COLO829 (cell line): ENCODE measurements around the gene MAB21L3.

Experiments used
- DNase-seq: peaks from one replicate; pipeline ENCODE4 v3.0.0; 2012; ENCODE audit warnings: low spot score

MAB21L3 gene

DNA sequence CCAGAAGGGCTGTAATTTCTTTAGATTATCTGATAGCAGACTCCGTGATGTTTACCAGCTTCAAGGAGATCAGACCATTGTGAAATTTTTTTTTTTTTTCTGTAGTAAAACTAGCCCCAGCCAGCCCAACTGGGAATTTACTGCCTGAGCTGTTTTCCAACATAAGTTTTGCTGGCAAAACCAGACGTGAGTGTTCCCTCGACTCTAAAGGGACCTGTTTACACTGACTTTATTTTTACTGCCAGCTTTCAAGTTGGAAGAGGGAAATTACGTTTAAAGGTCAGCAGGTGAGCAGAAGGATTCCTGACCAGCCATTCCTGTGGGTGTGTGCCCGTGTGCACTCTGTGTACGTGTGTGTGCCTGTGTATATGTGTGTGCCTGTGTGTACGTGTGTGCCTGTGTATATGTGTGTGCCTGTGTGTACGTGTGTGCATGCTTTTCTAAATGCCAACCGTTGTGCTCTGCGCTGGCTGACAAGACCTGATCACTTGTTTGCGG, 374 bp downstream of the MAB21L3 start:
- DNase-seq: no peak

DNA sequence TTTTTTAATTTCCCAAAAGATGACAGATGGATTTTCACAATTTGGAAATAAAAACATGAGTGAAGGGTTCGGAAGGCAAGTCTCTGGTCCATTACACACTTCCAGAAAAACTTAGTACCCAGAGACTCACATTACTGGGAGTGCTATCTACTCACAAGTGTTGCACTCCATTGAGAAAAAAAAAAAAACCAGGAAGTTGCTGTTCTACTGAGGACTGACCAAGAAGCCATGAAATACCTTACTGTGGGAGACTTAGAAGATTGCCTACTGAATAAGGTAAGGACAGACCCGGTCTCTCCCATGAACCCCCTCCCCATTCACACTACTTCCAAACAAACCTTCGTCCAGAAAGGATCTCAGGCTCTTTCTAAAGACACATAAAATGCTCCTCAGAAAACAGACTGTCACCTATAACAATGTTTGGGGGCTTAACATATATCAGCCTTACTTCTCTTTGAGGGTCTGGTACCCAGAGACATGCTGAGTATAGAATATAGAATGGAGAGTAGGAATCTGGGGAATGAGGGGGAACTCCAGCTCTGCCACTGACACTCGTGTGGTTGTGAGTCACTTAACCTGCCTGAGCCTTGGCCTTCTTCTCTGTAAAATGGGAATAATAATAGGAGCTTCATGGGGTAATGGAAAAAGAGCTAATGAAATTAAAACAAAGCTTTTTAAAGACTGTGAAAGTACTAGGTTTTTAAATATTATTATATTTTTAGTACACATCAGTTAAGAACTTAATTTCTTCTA, 1.4 kb downstream of the MAB21L3 start:
- no peak for DNase-seq

DNA sequence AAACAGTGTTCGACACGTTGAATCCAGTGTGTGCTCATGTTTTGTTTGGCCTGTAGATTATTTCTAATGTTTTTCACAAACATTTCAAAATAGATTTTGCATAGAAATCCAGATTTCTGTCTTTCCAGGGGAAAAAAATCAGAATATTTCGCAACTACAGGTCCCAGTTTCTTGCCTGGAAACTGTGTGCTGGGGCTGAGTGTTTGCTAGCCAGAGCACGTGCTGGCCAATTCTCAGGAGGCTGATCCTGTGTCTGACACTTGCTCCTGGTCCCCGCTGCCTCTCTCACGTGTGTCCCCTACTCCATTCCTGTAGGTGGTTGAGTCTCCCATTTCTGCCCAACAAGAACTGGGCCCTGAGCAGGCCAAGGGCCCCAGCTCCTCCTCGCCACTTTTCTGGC, 2.4 kb downstream of the MAB21L3 start:
- DNase-seq: no peak

DNA sequence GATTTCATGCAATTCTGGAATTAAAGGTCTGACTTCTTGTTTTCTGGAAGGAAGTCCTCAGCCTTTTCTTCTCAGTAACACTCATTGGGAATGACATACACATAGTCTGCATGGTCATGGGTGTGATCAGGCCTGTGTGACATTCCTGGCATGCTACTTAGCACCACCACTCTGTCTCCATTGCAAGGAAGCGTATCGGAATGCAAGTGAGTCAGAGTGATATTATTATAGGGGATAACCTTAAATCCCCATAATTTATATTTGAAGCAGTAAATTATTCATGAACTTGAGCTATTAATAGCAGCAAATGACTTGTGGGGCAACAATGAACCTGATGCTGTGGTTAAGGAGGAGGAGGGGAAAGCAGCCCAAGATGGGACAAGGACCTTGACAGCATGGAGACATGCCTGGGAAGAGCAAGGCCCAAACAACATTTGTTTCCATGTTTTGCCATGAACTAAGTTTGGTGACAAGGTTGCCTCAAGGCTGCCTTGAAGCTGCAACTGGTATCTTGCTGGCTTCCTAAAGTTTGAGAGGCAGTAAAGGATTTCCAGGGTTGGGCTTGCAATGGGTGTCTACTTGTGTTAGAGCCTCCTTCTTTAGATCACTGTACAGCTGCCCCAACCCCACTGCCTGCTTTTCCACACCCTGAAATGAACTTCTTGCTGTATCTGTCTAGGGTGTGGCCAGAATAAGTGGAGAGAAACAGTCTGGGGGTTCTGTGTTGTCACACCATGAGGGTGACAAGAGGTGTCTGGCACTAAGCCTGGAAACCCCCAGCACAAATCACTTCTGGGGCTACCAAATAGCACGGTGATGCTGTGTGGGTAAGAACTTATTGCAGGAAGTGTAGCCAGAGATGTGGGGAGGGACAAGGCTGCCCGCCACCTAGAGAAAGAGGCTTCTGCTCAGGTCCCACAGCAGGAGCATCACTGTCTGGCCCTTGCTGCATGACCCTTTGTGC, 4.6 kb downstream of the MAB21L3 start:
- no peak for DNase-seq

DNA sequence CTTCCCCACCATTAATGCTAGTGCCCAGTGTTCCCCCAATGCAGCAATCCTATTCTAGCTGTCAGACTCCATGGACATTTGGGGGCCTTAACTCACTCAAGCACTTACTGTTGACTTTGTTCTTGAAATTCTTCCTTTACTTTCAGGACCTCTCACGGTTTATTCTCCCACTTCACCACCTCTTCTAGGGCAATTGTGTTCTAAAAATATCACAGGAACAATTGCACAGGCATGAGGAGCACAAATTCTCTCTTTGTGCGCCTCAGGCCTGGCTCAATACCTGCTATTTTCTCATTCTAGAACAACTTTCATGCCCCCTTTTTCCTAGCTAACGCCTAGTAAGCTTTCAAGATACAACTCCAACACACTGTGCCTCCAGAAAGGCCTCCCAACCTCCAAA, 7.3 kb downstream of the MAB21L3 start:
- DNase-seq: no peak

- DNase-seq: no peak
Measured at GRCh38 chr1:116119876-116120275, 8.7 kb downstream of the MAB21L3 start.

- peak; percentile 6 for DNase-seq
Measured at GRCh38 chr1:116122955-116123757, 12.0 kb downstream of the MAB21L3 start.

DNA sequence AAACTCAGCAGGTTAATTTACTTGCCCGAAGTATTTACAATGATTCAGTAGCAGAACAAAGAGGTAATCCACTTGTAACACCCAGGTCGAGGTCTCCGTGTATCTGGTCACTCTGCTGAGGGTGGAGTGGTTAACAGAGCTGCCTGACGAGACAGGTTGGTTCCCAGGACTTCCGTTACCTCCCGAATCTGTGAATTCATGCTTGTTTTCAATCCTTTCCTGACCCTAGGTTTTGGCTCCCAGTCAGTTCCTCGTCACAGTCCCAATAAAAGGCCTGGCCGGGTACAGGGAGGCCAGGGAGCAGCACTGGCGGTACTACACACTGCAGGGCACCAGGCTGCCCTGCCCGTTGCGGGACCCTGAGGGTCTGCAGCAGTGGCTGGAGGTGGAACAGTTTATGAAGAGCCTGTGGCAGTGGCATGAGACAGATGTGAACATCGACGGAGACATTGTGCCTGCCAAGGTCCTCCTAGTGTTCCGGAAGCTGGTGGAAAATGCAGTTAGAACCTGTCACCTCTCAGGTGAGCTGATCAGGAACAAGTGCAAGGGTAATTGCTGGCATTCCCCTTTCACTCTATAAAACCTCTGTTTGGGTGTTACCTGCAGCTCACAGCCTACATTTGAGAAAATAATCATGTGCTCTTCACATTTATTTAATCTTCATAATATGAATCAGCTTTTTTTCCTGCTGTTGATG, 12.8 kb downstream of the MAB21L3 start:
- no peak for DNase-seq

GRCh38 chr1:116125758-116126157, 14.6 kb downstream of the MAB21L3 start:
- no peak for DNase-seq

- DNase-seq: no peak
Measured at GRCh38 chr1:116126281-116126680, 15.1 kb downstream of the MAB21L3 start.

GRCh38 chr1:116127123-116127847, 16.1 kb downstream of the MAB21L3 start:
- no peak for DNase-seq

DNA sequence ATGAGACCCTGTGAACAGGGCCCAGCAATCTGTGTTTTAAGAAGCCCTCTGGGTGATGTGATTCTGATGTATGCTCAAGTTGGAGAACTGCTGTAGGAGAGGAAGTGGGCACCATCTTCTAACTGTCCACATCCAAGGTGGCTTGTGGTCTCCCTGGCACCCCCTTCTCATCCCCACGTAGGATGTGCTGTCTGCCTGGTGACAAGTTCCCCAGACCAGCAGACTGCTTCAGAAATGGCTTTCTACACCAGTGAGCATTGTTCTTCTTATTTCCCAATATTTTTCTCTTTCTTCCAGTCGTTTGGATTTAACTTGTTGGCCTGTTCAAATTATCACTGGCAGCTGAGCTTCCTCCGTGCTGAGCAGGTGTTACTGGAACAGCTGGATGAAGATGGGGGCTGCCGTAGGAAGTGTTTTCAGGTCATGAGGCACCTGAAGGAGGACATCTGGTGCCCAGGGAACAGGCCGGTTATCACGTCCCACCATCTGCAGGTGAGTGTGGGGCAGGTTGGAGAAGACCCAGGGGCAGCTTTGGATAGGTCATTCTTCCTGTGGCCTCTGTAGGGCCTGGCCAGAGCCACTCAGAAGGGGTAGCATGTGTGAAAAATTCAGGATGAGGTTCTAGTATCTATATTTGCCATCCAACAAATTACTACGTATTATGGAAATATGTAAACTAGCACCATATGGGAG, 16.8 kb downstream of the MAB21L3 start:
- no peak for DNase-seq

- DNase-seq: no peak
Measured at GRCh38 chr1:116128664-116129063, 17.5 kb downstream of the MAB21L3 start.

GRCh38 chr1:116129537-116129936, 18.3 kb downstream of the MAB21L3 start:
- DNase-seq: no peak

- no peak for DNase-seq
Measured at GRCh38 chr1:116130356-116130755, 19.2 kb downstream of the MAB21L3 start.

DNA sequence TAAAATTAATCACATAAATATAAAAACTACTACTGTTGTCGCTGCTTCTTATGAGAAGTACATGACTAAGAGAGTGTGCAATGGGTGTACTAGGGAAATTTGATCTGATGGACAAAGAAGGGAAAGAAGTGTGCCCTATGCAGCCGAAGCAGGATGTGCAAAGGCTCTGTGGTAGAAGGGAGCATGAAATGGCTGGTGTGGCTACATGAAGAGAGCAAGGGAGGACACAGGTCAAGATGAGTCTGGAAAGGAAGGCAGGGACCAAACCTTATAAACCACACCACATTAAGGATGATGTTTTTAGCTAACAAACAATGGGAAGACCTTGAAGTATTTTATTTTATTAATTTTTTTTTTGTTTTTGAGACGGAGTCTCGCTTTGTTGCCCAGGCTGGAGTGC, 20.0 kb downstream of the MAB21L3 start:
- DNase-seq: no peak

DNA sequence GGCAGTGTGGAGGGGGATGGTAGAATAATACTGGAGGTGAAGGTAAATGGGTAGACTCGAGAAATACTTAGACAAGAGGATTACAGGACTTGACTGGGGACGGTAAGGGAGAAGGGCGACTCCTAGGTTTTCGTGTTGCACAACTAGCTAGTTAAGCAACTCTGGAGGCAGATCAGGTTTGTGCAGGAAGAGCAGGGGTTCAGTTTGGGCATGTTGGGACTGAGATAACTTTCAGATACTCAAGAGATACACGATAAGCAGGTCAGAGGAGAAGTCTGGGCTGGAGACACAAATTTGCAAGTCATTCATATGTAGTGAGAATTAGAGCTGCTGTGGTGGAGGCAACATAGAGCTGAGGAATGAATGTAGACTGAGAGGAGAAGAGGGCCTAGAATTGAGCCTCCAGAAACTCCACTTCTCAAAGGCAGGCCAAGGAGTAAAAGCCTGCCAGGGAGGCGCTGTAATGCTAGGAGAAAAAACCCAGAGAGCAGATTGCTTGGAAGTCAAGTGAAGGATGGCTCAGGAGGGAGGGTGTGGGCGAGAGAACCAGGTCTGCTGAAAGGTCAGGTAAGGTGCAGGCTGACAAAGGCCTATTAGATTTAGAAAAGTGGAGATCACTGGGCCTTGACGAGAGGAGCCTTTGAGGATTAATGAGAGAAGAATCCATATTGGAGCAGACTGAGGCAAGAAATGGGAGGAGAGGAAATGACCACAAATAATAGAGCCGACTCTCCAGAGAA, 20.8 kb downstream of the MAB21L3 start:
- no peak for DNase-seq

DNA sequence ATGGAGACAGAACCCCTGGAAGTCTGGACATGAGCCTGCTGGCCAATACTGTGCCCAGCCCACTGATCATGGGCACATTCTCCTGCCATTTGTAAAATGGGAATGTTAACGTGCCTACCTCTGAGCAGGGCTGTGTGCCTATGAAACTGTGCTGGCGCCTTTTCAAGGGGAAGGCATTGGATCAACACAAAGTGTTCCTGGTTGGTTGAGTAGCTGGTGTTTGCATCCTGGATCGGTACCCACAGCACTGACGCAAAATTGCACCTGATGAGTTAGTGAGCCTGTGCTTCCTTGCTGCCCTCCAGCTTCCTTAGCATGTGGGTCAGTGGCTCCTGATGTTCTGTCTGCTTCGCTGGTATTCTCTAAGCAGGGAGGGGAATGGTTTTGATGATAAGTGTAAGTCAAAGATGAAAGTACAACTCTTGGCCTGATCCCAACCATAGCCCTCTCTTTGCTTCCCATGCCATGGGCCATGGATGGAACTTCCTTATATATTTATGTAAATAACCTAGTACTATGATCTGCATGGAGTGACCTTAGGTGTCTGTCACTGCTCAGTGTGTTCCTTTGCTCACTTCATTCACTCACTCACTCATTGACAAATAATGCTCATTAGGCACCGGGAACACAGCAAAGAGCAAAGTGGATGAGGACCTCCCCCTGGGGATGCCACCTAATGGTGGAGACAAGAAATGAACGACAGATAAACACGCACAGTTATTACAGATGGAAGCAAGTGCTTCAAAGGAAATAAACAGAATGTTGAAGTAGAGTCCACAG, 22.7 kb downstream of the MAB21L3 start:
- DNase-seq: no peak

- no peak for DNase-seq
Measured at GRCh38 chr1:116134476-116134773, 23.2 kb downstream of the MAB21L3 start.
